HG02610 (cell line): ENCODE data around the gene C10orf90.

ENCODE experiments used
- ATAC-seq: cut with Tn5 transposase; IDR thresholded peaks from one replicate; pipeline ENCODE4 v1.9.1; 2021; ENCODE audit warnings: mild to moderate bottlenecking, moderate library complexity; ENCODE audit not compliant: unreplicated experiment

Gene C10orf90

DNA sequence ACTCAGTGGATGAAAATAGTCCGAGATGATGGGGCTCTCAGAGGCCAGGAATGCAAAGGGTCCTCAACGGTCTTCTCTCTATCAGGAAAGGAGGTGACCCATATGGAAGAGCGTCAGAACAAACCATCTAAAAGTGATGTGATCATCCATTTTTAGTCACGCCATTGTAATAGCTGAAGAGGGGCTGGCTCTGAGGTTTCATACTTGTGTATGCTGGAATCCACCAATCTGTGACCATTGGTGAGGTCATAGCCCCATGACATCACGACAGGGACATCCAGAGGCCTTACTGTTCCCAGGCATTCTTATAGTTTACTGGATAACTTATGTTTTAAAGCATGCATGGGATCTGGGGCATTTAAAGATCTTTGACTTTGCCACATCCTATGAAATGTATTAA, 83.6 kb downstream of the C10orf90 start:
- no peak for ATAC-seq

DNA sequence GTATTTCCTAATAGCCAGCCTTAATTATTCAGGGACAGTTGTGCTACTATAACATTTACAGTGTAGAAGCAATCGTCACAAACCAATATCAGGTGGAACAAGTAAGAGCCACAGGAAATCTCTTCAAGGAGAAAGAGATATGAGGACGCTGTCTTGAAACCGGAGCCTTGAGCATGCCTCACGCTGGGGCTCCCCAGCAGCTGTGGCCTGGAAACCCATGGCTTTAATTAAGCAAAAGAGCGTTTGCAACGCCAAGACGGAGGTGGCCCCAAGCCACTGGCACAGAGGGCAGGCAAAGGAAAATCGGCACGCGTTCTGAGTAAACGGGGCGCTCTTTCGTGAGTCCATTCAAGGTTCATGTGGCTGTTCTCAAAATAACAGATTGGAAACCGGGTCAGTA, 84.4 kb downstream of the C10orf90 start:
- no peak for ATAC-seq

DNA sequence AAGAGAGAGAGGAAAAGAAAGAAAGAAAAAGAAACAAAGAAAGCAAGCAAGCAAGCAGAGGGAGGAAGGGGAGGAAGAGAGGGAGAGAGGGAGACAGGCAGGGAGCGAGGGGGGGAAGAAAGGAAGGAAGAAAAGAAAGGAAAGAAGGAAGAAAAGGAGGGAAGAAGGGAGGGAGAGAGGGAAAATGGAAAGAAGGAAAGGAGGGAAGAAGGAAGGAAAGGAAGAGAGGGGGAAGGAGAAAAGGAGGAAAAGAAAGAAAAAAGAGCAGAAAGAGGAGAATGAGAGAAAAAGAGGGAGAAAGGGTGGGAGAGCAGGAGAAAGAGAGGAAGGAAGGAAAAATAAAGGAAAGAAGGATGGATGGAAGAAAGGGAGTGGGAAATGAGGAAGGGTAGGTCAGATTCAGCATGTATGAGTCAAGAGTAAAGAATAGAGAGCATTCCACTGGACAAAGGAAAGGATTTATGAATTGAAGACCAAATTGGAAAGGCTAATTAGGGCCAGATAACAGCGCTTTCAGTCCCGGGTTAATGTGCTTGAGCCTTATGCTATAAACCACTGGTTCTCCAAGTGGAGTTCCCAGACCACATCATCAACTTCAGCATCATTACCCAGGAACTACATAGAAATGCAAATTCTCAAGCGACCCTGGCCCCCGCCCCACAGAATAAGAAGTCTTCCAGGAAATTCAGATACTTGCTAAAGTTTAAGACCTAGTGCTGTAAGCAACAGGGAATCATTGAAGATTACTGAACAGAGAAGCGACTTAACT, 85.1 kb downstream of the C10orf90 start:
- no peak for ATAC-seq

DNA sequence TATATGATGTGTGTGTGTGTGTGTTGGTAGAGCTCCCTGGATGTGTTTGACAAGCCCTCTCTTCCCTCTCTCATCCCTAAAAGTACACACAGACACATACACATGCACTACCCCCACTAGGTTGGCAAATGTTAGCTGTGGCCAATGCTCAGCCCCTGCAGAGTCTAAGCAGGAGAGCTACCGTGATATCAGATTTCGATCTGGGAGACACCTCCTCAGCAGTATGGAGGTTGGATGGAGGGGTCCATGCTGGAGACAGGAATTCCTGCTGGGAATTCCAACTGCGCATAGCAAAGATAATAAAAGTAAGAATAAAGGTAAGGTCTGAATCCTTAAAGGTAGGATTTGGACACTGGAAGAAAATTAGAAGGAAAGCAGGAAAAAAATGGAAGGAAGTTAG, 85.7 kb downstream of the C10orf90 start:
- ATAC-seq = no peak

DNA sequence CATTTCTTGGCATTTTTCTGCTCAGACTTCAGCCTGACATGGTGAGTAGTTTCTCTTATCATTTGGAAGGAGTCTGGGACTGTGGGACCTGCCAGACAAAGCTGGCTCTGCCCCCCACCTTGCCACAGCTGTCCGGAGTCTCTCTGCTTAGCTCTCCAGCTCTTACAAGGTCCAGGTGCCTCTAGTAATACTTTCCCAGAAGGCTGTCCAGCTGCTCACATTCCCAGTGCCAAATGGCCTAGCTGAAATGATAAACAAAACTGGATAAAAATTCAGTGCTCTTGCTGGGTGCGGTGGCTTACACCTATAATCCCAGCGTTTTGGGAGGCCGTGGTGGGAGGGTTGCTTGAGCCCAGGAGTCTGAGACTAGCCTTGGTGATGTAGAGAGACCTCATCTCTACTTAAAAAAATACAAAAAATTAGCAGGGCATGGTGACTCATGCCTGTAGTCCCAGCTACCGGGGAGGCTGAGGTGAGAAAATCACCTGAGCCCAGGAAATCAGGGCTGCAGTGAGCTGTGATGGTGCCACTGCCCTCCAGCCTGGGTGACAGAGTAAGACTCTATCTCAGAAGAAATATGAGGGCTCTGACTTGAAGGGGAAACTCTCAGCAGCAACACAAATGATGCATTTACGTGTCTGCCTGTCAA, 86.8 kb downstream of the C10orf90 start:
- ATAC-seq = no peak

DNA sequence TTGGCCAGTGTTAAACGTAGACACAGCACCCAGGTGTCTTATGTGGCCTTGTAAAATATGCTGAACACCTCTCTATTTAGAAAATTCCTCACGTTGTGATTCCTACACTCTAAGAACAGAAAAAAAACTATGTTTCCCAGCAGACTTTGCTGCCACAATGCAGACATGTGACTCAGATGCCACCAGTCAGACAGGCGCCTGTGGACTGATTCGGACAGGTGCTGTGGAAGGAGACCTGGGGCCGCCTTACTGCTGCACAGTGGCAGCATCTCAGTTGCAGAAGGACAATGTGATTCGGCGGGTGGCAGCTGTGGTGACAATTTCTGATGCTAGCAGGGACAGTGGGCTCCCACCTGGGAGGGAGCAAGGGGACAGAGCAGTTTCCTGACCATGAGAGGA, 88.8 kb downstream of the C10orf90 start:
- ATAC-seq = no peak

DNA sequence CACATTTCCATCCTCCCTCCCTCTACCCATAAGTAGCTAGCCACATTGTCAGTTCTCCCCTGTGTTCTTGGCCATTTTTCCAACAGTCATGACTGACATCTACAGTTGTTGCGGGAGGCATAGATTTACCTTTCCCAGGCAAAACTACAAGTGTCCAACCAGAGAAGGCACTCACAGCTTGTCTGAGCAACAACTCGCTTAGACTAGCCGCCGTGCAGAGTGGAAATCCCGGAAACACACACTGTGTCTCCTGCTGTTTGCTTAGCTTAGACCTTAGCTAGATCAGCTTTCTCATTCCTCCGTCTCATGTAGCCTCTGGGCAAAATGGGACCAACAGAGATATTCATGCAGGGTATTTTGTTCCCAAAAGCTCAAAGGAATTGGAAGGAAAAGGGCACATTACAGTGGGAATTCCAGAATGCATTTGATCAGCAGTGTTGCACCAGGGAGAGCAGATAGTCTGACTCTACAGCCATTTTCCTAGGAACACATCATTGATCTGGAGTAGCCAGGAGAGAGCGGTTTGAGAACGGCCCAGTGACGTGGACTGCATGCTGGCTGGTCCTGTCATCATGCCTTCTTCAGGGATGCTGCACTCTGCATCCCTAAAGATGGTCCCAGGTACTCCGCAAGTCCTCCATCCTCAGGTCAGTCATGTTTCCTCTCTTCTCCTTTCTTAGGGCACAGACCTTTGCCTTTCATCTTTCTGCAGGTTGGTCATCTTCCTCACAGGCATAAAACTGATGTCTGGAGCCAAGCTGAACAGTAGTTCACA, 89.4 kb downstream of the C10orf90 start:
- ATAC-seq = no peak

DNA sequence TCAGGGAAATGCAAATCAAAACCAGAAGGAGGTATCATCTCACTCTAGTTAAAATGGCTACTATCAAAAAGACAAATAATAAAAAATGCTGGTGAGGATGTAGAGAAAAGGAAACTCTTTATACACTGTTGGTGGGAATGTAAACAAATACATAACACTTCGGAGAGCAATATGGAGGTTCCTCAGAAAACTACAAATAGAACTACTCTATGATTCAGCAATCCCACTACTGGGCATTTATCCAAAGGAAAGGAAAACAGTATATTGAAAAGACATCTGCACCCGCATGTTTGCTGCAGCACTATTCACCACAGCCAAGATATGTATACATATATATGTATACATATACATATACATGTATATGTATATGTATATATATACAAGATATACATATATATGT, 94.2 kb downstream of the C10orf90 start:
- no peak for ATAC-seq

DNA sequence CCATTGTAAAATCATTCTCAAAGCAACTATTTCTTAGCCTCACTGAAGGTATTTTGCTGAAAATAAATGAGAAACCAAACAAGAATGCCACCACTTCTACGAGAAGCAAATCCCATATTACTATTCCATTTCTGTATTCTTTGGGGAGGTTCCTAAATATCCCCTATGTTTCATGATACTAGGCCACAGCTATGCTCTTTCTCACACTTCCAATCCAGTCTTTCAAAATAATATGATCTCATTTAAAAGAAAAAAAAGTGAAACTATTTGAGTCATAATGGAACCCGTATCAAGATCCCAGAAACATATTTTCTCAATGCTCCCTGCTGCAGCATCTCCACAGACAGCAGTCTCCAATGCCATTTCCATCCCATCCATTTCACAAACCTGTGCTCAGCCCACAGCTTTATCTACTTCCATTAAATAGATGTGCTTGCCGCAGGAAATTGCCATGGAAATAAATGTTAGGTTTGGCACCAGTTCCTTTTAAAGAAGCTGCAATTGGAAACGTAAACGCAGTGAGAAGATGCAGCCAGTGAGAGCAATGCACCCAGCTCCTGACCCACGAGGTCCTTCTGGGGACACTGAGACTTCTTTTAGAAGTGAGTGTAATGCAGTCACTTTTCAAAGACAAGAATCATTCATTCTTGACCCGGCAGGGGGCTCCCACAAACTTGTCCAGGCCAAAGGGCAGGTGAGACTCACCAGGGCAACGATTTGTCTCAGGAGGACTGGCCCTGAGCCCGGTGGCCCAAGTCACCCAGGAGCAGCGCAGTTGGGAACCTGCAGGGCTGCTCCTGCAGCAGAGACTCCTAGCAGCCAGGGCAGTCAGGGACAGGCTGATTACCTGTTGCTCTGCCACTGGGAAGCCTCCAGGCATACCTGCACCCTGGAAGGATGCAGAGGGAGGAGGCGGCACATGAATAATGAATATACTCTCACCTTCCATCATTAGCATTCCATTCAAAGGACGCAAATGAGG, 99.6 kb downstream of the C10orf90 start:
- ATAC-seq = no peak

DNA sequence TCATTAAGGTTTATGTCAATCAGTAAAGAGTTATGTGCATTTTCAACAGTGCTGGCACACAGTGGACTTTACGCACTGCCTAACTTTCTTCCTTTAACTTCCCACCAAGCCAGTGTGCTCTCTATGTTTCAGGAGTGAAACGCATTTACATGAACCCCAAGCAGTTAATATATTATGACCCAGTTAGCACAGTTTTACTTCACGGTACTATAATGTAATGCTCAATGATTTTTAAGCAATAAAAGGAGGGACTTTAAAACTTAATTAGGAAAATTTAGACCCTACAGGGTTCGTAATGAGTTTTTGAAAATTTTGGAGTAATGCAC, 100.3 kb downstream of the C10orf90 start:
- no peak for ATAC-seq

DNA sequence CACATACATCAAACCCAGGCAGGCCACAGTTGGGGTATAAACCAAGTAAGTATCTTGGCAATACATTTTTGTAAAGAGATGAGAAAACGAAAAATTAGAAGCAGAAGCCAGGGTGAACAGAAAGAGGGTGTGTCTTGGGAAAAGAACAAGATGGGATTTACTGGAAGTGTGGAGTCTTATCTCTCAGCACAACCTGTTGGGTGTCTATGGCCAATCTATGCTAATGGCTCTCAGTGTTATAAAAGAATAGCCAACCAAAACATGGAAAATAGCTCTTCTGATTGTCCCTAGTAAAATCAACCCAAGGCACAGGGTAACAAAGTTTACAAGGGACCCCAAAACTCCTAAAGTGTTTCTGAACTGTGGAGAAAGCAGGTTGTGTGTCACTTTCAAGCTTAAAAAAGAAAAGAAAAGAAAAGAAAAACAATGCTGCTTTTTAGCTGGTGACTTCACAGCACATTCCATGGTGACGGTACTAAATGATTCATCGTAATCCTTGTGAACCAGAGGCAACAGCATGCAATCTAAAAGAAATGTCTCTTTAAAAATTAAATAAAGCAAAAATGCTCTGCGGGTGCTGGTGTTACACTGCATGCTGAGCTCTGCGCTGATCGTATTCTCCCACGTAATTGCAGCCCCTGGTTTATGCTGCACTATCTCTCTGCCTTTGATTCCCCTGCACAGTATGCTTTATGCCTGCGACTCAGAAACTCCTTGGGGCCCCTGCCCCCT, 100.8 kb downstream of the C10orf90 start:
- no peak for ATAC-seq

DNA sequence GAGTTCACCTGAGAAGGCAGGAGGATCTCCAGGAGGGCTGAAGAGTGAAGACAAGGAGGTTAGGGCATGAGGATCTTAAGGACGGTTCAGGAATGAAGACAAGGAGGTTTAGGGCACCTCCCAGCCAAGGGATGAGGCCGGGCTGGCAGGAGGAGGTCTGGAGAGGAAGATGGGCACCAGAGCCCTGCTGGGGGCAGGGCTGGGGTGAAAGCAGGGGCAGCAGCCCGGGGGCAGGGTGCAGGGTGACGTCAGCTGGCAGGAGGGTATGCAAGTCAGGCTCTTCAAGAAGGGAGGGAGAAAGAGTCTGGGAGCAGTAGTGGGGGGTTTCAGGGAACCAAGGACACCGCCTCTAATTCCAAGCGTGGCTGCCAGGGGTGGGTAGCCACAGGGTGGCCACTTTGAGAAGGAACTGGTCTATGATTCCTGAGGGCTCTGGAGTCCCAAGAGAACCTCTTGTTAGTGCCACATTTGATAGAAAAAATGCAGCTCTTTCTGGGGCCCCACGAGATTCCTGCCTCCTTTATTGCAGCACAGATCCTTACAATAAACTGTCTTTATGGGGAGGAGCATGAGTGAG, 101.6 kb downstream of the C10orf90 start:
- ATAC-seq = no peak

DNA sequence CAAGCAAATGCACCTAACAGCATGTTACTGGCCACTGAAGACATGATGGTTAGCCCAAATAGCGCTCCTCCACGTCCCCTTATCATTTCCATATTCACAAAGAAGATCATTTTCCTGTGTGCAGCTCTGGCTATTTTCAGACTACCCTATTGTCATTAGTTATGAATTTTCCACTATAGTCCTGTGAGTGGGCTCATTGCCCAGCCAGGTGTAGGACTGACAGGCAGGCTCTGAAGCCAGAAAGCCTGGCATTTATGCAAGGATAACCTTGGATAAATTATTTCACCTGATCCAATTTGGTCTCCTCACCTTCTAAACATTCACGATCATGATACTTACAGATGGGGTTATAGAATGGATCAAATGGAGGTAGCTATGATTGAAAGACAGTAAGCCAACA, 104.6 kb downstream of the C10orf90 start:
- no peak for ATAC-seq

DNA sequence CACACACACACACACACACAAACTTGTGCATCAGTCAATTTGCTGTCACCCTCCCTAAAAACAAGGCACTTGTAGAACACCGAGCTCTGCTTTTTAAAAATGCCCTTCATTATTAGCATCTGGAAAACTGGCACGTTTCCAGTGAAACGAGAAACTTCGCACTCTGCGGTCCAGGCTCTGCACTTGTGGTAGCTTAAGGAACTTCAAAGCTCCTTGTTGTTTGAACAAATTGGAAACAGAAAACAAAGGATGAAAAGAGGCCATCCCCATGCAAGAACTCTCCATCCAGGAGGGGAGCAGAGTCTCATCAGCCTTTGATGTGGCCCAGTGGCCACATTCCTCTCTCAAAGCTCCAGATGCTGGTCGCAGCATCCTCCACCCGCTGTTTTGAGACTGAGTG, 105.1 kb downstream of the C10orf90 start:
- ATAC-seq = no peak

DNA sequence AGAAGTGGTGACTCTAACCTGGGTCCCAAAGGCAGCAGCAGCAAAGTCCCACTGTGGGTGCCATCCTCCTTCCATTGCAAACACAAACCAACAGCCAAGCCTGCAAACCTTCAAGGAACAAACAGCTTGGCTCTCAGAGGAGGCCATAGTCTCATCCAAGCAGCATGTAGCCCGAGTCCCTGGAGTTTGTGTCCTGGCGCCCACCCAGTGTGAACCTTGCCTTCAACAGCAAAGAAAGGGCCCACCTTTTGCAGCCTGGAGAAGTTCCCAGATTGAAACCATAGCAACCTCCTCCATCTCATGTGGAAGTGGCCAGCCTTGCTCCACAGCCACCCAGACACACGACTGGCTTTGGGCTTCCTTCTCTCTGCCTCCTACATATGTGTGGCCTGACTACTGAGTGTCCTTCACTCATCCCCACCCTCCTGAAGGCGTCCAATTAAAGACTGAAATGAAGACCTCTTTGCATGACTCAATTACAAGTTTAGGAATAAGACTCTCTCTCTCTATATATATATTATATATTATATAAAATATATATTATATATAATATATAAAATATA, 106.1 kb downstream of the C10orf90 start:
- no peak for ATAC-seq

DNA sequence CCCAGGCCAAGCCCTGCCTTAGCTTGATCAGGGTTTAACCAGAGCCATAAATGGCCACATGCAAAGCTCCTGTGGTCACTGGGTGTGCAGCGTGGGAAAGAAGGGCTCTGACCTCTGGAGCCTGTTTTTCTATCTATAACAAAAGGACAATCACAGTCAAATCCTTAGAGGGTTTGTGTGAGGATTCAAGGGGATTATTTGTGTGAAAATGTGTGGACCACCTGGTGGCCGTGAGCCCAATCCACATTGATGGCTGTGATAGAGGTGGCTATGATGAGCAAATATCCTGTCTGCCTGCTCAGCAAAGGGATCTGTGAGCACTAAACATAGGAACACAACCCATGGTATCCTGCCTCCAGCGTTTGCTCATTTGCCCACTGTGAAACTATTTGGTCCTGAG, 107.1 kb downstream of the C10orf90 start:
- ATAC-seq = no peak

DNA sequence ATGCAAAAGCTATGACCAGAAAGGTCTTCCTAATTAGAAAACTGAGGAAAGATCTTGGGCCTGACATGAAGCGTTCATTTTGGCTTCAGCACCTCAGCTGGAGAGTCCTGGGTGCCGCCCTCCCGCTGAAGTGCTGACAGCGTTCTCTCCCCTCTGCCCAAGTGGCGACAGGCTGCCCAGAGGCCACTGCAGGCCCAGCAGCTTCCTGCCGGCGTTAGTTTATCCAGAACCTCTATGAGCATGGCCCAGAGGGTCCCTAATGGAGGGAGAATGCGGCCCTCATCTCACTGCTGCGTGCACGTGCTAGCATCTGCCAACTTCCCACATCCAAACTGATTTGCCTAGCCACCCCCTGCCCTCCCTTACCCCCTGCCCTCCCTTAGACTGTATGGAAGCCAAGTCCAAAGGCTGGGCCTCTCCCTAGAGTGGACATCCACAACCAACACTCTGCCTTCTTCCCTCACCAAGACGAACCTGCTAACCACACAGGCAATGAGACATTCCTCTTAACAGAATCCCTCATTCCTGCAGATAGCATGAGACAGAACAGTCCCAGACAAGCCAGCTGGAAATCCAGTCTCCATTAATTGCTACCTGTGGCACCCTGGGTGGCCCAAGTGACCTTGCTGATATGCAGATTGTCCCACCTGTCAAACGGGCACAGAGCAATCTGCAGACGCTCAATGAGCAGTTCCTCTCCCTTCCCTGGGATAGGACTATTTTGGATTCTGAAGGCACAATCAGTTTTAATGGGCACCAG, 108.4 kb downstream of the C10orf90 start:
- no peak for ATAC-seq

DNA sequence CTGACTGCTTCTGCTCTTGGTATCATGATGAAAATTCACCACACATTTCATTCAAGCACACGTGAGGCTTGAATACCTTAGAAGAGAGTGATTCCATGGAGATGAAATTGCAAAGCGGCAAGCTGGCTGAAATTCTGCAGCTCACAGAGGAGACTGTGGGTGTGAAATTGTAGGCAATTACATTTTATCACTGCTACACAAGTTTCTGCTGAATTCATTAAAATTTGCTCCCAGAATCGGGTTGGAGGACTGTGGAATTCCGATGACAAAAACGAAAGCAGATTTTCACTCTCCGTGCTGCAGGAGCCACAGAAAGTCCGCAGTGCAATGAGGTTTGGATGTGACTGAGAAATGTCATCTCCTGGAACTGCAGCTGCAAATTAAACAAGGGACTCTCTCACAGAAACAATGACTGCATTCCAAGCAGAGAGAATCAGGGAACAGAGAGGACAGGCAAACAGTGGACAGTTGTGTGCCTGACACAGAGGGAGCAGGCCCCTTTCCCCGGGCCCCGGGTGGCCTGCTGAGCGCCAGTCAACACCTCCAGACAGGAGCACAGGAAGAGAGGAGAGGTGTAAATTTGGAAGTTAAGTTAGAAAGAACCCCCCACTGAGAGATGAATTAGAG, 109.1 kb downstream of the C10orf90 start:
- ATAC-seq = no peak
